M059J (cell line): ENCODE results near the gene IGFBPL1. TPM values are rescaled to one million over a fixed set of nuclear protein-coding genes. Genes with fewer than 3 reads are reported as not detected.
"Not testable (repeated sequence)": the region's sequence is repeated elsewhere in the genome, so short reads cannot be mapped to it uniquely, and the experiment has no call there.

Source experiments
- DNase-seq: peaks from one replicate; pipeline ENCODE4 v3.0.0-alpha.2; 2012; ENCODE audit warnings: low read depth
- total RNA-seq: library from RNA; depleted of rRNA; stranded (reverse); fragments of >200 nt; shearing (Covaris generic); gene quantifications from 2 replicates; pipeline ENCODE4 v1.2.3, GENCODE V29; 2014

Gene IGFBPL1
- total RNA-seq, 1 experiment from 2014 or later, result 6.4 TPM

- peak; percentile 69 for DNase-seq
Observed at GRCh38 chr9:38380230-38380871, 43.9 kb downstream of the IGFBPL1 start.

- DNase-seq, result not testable (repeated sequence)
Observed at GRCh38 chr9:38377336-38378083, 46.7 kb downstream of the IGFBPL1 start.

DNA sequence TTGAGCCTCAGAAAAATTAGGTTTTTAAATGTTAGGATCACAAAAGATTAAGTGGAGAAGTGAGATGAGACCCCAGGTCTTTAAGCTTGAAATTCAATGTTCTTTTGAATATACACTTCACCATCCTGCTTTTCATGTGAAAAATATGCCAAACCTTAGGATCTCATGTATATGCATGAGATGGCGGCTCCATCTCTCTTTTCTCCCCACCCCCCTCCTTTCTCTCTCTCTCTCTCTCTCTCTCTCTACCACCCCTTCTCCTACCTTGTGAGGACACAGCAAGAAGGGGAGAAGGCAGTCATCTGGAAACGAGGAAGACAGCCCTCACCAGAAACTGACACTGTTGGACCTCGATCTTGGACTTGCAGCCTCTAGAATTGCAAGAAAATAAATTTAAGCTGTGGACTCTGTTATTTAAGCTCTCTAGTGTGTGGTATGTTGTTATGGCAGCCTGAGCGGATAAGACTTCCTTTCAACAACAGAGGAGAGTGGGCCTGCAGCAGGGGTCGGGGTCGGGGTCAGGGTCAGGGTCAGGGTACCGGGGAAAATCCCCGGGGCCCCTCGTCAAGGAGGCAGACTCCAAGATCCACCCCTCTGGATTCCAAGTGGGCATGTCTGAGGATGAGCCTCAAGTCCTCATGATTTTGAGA, 48.1 kb downstream of the IGFBPL1 start:
- DNase-seq, result no peak

DNA sequence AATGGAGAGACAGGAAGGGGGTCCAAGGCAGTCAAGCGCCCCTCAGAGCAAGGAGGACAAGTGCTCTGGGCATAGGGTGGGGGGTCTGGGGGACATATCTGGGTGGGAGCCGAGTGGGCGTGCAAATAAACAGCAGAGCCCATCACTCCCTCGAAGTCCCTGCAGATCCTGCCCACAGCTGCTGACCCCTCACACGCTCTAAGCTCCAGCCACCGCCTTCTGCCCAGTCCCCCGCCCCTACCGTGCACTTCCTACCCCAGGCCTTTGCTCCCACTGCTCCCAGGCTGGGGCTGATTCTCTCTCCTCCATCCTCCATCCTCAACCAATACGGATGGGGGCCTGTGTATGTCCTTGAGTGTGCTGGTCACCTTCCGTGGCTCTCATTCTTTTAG, 48.7 kb downstream of the IGFBPL1 start:
- no peak for DNase-seq

- no peak for DNase-seq
Observed at GRCh38 chr9:38374847-38375571, 49.2 kb downstream of the IGFBPL1 start.

- DNase-seq, result no peak
Observed at GRCh38 chr9:38373679-38374078, 50.6 kb downstream of the IGFBPL1 start.

GRCh38 chr9:38372762-38373619, 51.3 kb downstream of the IGFBPL1 start:
- DNase-seq, result no peak

DNA sequence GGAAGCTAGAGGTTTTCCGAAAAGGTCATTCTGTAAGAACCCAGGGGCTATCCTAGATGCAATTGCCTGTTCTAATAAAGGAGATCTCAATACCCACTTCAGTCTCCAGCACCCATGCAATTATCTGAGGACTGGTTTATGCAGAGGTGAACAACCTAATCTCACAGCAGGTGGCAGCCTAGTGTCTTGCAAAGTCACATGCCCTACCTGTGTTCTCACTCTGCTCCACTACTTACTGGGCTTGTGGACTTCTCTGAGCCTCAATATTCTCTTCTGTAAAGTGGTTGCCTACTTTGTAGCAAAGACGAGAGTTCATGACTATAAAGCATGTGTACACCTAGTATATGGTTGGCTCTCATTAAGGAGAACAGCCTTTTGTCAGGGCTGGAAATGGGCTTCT, 52.8 kb downstream of the IGFBPL1 start:
- DNase-seq, result peak; percentile 68

DNA sequence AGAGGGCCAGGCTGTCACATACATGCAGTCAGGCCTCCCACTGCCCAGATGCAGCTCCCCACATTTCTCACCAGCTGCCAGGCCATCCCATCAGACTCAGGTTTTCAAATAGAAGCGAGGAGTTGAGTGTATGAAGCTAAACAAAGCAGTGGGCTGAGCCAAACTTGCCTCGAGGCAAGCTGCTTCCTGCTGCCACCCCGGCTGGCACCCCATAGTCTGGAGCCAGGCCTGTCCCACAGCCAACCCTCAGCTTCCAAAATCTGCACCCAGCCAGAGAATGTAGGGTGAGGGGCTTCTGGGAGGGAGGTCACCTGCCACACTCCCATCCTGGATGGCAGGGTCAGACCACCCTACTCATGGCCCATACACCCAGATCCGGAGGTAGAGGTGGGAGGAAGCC, 54.1 kb downstream of the IGFBPL1 start:
- peak; percentile 44 for DNase-seq

DNA sequence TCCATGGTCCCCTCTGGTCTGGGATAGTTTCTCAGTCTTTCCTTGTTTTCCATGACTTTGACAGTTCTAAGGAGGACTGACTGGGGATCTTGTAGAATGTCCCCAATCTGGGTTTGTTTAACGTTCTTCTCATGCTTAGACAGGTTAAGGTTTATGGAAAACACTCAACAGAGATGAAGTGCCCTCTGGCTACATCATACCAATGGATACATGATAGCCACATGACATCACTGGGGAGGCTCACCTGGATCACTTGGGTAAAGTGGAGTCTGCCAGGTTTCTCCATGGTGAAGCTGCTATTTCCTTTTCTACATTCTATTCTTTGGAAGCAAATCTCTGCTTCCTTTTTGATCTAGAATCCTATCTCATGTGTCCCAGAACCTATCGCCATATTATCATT, 55.5 kb downstream of the IGFBPL1 start:
- no peak for DNase-seq

- DNase-seq, result no peak
Observed at GRCh38 chr9:38367898-38368297, 56.4 kb downstream of the IGFBPL1 start.

DNA sequence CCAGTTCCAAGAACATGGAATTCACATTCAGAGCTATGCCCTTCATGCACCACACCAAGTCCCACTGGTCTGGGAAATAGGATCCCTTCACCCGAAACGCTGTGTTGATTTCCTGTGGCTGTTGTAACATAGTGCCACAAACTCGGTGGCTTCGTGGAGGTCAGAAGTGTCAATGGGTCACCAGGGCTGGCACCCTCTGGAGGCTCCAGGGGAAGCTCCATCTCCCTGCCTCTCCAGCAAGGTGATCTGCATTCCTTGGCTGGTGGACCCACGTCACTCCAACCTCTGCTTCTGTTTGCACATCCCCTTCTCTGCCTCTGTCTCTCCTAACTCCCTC, 60.7 kb downstream of the IGFBPL1 start:
- DNase-seq, result no peak

DNA sequence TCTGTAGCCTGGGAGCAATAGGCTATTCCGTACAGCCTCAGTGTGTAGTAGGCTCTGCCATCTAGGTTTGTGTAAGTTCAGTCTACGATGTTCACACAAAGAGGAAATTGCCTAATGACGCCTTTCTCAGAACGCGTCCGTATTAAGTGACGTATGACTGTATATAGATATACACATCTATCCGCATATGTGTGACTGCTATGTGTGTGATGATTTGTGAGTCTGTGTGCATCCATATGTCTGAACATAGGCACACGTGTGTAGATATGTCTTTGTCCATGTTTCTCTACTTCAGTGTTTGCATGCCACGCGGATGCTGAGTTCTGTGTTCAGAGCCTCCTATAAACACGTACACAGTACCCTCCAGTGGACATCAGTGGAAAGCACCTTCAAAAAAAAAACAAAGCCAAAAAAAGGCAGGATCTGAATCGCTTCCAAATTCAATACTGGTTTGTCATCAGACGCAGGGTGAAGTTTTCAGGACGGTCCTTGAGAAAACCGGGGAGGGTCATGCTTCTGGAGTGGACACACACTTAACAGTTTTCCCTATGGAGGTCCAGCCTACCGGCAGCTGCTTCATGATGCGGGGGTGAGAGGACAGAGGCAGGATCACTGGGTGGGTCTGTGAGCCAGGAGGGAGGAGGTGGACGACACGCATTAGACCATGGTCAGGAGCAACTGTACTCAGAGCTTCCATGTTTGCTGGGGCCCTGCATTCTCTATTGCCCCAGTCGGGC, 61.2 kb downstream of the IGFBPL1 start:
- DNase-seq, result peak; percentile 82

- no peak for DNase-seq
Observed at GRCh38 chr9:38361473-38361850, 62.8 kb downstream of the IGFBPL1 start.

DNA sequence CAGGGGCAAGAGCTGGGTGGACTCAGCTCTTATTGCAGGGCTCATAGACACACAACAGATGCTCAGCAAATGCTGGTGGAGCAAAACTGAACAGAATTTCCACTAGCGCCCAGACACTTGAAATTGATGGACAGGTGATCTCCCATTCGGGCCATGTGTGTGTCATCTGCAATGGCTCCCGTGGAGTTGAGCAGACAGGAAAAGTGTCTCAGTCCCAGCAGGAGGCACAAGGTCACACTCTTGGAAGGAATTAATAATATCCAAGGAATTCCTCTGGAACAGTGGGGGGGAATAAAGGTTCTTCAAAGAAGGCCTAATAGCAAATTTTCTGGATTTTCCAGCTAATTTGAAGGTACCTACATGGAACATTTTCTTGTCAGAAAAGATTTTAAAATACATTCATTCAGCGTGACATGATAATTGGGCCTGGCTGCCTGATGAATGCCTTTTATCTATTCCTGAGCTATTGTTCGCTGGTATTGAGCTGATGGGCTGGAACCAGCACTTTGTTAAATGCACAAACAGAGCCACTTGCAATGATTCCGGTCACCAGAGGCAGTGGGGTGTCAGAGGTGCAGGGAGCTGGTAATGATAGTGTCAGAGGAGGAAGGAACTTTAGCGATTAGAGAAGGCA, 63.3 kb downstream of the IGFBPL1 start:
- no peak for DNase-seq

- DNase-seq, result no peak
Observed at GRCh38 chr9:38359689-38360385, 64.4 kb downstream of the IGFBPL1 start.

- peak; percentile 34 for DNase-seq
Observed at GRCh38 chr9:38359297-38359653, 65.0 kb downstream of the IGFBPL1 start.

DNA sequence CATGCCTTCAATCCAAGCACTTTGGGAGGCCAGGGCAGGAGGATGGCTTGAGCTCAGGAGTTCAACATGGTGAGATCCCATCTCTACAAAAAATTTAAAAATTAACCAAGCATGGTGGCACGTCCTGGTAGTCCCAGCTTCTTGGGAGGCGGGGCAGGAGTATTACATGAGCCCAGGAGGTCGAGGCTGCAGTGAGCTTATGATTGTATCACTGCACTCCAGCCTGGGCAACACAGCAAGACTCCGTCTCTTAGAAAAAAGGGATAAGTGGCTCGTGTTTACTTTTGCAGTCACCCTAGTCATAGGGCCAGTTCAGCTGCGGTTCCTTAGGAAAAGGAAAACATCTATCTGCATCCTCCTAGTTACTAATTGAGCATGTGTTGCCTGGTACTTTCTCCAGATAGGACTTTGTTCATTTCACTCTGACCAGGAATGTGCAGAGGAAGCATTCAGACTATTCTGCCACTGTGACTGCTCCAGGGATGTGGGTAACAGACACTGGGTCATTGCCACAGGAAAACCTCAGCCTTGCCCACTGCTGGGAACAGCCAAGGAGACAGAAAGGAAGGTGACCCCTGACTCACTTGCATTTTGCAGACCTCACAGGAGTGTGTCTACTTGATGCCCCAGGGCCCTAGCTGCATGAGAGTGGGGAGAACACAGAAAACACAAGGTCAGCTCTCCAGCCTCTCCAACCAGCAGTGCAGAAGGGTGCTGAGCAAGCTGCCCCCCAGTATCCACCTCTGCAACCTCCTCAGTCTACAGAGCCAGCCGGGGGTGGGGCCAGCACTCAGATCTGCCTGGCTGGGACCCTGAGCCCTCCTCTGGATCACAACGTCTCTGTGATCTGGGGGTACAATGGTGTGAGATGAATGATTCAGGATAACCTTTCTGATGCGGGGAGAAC, 65.6 kb downstream of the IGFBPL1 start:
- peak; percentile 95 for DNase-seq
